ENCODE data around the gene RPRD1B.

DNA sequence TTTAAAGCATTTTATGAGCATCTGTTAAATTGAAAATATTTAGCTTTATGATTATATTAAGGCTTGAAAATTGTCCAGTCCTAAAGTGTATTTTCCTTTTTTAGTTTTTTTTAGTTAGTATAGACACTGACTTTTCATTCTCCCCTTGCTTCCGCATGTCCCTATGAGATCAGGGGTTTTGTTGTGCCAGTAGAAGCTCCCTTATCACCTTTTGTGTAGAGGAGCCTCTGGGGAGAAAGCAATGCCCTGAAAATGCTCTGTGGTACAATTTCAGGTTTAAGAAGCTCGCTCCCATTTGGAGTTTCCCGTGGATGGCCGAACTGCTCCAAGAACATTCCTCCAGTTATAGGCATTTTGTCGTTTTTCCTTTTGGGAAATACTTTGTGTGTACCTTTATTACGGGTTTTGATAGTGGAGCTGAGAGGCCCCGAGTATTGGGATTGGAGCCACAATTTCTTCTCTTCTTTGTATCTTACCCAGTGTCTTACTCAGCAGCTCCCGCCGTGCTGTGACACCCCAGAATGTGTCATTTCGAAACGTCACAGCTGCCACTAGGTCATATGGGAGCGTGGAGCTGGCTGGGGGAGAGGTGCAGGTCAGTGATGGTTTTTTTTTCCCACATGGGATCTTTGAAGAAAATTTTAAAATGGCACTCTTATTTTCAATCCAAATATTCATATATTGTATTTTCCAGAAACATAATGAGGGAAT lies 49.9 kb downstream of the RPRD1B start:
- TF ChIP-seq, protein P1, sequence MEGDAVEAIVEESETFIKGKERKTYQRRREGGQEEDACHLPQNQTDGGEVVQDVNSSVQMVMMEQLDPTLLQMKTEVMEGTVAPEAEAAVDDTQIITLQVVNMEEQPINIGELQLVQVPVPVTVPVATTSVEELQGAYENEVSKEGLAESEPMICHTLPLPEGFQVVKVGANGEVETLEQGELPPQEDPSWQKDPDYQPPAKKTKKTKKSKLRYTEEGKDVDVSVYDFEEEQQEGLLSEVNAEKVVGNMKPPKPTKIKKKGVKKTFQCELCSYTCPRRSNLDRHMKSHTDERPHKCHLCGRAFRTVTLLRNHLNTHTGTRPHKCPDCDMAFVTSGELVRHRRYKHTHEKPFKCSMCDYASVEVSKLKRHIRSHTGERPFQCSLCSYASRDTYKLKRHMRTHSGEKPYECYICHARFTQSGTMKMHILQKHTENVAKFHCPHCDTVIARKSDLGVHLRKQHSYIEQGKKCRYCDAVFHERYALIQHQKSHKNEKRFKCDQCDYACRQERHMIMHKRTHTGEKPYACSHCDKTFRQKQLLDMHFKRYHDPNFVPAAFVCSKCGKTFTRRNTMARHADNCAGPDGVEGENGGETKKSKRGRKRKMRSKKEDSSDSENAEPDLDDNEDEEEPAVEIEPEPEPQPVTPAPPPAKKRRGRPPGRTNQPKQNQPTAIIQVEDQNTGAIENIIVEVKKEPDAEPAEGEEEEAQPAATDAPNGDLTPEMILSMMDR (conservative IDR thresholded peaks at IDR 0.05) = no peak
- no peak for TF ChIP-seq EZH2 (IDR thresholded peaks at IDR 0.05; ENCODE audit: low read depth)

All from PC-9 (cell line).